OCI-LY3 (cell line): ENCODE measurements around the gene STRADA.

Source experiments
- EZH2phosphoT487 ChIP-seq: fragments of 200-600 bp; shearing (Covaris generic); IDR thresholded peaks from 2 replicates; pipeline ENCODE4 v1.6.1; 2018; ENCODE audit warnings: antibody characterized with exemption, mixed run types, low read depth
- TF ChIP-seq, protein P1 (sequence below): fragments of 200-600, 300-600 bp; sonication (generic); IDR thresholded peaks from 2 replicates; pipeline ENCODE4 v1.5.1; 2014; ENCODE audit warnings: antibody characterized with exemption, low read length, low read depth

DNA sequence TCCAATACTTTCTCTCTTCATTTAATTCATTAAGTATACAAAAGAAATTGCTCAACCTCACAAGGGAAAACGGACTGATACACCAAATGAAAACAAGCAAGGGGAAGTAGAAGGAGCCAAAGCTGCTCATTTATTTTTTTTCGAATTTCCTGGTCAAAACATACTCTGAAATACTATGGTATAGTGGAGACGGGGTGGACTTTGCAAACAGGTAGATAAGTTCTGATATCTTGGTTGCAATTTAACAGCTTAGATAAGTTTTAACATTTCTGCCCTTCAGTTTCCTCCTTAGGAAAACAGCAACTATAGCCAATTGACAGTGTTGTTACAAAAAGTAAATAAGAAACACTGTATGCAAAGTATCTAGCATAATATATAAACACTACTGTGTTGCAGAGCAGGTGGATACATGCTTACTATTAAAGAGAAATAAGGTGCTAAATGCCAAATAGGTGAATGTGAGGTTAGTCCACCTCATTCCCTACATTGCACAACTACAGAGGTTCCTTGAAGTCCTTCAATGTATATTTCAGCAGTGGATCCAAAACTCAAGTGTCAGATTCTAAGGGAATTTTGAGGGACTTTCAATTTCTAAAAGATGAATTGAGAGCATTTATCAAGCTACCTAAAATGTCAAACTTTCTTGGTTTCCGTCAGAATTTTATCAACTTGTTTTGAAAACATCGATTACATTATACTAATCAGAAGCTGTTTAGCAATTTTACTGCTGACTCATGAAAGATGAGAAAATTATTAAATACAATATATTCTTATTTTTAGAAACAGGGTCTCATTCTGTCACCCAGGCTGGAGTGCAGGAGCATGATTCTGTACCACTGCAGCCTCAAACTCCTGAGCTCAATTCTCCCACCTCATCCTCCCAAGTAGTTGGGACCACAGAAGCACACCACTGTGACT, 20.8 kb upstream of the STRADA start:
- TF ChIP-seq, protein P1, sequence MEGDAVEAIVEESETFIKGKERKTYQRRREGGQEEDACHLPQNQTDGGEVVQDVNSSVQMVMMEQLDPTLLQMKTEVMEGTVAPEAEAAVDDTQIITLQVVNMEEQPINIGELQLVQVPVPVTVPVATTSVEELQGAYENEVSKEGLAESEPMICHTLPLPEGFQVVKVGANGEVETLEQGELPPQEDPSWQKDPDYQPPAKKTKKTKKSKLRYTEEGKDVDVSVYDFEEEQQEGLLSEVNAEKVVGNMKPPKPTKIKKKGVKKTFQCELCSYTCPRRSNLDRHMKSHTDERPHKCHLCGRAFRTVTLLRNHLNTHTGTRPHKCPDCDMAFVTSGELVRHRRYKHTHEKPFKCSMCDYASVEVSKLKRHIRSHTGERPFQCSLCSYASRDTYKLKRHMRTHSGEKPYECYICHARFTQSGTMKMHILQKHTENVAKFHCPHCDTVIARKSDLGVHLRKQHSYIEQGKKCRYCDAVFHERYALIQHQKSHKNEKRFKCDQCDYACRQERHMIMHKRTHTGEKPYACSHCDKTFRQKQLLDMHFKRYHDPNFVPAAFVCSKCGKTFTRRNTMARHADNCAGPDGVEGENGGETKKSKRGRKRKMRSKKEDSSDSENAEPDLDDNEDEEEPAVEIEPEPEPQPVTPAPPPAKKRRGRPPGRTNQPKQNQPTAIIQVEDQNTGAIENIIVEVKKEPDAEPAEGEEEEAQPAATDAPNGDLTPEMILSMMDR: no peak
- TF ChIP-seq EZH2phosphoT487: no peak
